Measurements from ENCODE around the gene HOXC4.

The HOXC4 gene

DNA sequence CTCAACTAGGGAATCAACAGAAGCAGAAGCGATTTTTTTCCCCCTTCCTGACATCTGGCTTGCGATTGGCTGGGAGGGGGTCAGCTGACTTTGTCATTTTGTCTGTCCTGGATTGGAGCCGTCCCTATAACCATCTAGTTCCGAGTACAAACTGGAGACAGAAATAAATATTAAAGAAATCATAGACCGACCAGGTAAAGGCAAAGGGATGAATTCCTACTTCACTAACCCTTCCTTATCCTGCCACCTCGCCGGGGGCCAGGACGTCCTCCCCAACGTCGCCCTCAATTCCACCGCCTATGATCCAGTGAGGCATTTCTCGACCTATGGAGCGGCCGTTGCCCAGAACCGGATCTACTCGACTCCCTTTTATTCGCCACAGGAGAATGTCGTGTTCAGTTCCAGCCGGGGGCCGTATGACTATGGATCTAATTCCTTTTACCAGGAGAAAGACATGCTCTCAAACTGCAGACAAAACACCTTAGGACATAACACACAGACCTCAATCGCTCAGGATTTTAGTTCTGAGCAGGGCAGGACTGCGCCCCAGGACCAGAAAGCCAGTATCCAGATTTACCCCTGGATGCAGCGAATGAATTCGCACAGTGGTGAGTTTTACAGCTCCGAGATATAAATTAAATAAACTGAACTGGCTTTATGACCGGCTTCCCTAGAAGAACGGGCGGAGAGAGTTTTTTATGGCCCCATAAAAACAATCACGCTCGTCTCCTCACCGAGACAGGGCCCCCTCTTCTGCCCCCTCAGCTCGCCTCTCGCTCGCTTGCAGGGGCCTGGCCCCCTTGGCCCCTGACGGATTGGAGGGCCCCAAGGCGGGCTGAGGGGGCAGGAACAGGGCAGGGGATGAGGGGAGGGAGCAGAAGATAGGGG, 25.1 kb upstream of the HOXC4 start, which contains the start of gene HOXC6:
Gene HOXC6 (plus strand): TSS at position 127 of the 888 bp plus-strand sequence. CDS start 82 bp downstream, at position 209.
- no peak for DNase-seq (ENCODE audit: low spot score)
- no peak for FAIRE-seq

DNA sequence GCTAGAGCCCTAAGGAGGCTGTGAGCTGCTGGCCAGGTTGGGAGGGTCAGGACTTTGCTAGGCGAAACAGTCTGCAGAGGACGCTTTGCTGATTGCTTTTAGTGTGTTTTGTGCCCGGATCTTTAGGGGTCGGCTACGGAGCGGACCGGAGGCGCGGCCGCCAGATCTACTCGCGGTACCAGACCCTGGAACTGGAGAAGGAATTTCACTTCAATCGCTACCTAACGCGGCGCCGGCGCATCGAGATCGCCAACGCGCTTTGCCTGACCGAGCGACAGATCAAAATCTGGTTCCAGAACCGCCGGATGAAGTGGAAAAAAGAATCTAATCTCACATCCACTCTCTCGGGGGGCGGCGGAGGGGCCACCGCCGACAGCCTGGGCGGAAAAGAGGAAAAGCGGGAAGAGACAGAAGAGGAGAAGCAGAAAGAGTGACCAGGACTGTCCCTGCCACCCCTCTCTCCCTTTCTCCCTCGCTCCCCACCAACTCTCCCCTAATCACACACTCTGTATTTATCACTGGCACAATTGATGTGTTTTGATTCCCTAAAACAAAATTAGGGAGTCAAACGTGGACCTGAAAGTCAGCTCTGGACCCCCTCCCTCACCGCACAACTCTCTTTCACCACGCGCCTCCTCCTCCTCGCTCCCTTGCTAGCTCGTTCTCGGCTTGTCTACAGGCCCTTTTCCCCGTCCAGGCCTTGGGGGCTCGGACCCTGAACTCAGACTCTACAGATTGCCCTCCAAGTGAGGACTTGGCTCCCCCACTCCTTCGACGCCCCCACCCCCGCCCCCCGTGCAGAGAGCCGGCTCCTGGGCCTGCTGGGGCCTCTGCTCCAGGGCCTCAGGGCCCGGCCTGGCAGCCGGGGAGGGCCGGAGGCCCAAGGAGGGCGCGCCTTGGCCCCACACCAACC, 23.9 kb upstream of the HOXC4 start:
- no peak for DNase-seq (ENCODE audit: low spot score)
- FAIRE-seq: no peak

DNA sequence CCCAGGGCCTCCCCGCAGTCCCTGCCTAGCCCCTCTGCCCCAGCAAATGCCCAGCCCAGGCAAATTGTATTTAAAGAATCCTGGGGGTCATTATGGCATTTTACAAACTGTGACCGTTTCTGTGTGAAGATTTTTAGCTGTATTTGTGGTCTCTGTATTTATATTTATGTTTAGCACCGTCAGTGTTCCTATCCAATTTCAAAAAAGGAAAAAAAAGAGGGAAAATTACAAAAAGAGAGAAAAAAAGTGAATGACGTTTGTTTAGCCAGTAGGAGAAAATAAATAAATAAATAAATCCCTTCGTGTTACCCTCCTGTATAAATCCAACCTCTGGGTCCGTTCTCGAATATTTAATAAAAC, 23.2 kb upstream of the HOXC4 start:
- DNase-seq (ENCODE audit: low spot score) (no peak), FAIRE-seq (no peak)

DNA sequence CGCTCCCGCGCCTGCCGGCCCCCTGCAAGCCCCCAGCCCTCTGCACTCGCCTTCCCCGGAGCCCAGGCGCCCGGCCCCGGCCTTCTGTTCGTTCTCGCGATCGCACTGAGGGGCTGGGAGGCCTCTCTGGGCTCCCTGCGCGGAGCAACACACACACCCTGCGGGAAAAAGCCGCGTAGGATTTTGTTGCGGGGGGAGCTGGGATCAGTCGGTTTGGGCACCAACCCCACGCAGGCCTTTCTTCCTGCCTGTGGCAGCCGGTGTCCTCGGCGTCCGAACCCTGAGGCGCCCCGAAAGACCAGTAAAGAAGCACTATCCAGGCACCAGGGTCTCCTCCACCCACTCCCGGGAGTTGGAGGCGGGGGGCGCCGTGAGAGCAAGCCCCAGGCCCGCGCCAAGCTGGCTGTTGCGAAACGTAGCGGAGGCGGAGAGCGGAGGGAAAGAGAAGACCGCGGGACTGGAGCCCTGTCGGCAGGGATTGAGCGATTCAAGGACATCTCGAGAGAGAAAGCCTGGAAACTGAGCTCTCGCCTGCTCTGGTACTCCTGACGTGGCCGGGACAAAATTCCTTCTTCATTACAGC, 22.7 kb upstream of the HOXC4 start:
- no peak for DNase-seq (ENCODE audit: low spot score)
- FAIRE-seq: no peak

DNA sequence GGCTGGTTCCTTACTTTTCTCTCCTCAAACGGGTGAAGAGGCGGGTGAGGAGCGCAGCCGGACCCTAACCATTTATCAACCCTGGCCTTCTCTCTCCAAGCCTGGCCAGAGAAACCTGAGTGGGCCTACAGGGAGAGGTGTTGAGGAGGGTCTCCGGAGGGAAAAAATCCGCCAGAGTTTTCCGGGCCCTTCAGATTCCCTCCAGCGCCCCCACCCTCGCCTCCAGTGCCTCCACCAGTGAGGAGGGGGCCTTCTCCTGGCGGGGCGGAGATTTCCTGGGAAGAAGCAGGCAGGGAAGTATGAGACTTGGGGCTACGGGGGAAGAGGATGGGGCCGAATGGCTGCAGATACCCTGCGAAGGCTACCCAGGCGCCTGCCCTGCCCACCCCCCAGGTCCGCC, 22.2 kb upstream of the HOXC4 start:
- DNase-seq (ENCODE audit: low spot score): no peak
- FAIRE-seq: no peak

DNA sequence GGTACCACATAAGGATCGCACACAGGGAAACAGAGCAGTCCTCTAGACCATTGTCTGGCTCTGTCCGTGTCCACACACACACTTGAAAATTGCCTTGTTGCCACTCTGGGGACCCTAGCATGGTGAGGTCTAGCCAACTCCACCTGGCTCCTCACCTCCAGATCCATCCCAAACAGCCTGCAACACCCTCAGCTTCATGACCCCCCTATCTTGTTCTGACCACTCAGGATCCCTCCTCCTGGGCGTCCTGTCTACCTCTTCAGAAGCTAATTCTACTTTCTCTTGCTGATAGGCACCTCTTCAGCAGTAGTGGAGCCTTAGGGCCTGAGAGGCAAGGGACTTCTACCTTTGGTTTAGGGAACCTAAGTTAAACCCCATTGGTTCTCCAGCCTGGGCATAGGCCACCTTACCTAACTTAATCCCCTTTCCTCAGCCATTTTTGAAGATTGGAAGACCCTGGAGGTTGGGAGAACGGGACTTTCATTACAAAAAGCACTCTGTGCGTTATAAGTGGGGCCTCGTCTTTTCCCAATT, 21.5 kb upstream of the HOXC4 start:
- FAIRE-seq: no peak
- DNase-seq (ENCODE audit: low spot score): no peak

DNA sequence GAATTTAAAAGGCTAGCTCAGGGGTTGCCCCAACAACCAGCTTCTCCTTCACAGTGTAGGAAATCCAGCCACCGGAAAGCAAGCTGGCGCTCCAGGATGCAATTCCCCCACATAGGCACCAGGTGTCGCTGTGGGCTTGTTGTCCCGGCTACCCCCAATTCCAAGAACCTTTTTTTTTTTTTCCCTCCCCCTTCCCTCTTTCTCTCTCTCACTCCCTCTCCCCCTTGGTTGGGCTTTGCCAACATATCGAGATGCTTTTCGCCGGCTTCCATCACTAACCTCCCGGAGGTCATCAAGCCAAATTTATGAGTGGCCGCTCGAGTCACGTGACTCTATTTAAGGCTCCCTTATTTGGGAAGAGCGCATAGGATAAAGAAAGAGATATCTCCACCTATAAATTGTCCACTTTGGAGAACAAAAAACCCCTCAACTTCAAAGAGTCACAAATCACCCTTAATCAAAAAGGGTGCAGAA, 21.0 kb upstream of the HOXC4 start, which contains the start of gene HOXC5:
Gene HOXC5 (plus strand): TSS at position 424 of the 474 bp plus-strand sequence. CDS start 73 bp downstream, outside the sequence.
- DNase-seq (ENCODE audit: low spot score) (peak; percentile 85), FAIRE-seq (no peak)

DNA sequence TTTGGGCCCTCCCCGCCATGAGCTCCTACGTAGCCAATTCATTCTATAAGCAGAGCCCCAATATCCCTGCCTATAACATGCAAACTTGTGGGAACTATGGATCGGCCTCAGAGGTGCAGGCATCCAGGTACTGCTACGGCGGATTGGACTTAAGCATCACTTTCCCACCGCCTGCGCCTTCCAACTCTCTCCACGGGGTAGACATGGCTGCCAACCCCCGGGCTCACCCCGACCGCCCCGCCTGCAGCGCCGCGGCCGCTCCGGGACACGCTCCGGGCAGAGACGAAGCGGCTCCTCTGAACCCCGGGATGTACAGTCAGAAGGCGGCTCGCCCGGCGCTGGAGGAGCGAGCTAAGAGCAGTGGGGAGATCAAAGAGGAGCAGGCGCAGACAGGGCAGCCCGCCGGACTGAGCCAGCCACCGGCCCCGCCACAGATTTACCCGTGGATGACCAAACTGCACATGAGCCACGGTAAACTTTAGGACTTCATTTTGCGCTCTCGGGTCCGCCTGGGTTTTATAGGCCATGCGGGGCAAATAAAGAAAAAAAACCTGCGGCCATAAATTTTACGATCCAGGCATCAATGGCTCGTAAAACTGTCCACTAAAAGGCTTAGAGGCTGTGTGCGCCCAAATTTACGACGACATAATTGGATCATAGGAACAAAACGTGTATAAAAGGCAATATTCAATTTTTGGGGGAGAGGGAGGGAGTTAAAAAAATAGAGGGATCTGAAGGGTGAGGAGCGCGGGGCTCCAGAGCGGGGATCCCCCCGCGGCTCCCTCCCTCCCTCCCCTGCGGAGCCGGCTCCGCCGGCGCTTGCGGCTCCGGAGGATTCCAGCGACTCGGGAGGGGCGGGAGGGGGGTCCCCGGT, 20.3 kb upstream of the HOXC4 start:
- DNase-seq (ENCODE audit: low spot score): no peak
- FAIRE-seq: no peak

DNA sequence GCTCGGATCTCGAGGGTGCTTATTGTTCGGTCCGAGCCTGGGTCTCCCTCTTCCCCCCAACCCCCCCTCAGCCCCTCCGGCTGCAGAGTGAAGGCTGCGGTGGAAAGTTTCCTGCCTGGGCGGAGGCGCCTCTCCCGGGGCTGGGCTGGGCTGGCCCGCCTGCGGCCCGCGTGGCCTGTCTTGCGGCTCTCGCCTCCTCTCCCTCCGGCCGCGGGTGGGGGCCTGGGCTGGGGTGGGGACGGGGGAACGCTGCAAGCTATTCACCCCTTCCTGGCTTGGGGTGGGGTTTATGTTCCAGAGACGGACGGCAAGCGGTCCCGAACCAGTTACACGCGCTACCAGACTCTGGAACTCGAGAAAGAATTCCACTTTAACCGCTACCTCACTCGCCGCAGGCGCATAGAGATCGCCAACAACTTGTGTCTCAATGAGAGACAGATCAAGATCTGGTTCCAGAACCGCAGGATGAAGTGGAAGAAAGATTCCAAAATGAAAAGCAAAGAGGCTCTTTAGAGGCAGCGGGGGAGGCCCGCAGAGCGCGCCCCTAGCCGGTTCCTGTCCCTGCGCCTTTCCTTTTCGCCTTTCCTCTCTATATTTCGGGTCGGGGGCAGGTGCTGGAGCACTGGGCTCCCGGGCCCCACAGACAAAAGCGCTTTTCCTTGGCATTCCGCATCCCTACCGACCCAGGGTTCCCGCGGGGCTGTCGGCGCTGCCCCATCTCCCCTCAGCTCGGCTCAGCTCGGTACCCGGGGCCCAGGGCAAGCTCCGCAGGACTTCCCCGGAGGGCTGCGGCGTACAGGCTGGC, 19.5 kb upstream of the HOXC4 start:
- DNase-seq (ENCODE audit: low spot score): no peak

DNA sequence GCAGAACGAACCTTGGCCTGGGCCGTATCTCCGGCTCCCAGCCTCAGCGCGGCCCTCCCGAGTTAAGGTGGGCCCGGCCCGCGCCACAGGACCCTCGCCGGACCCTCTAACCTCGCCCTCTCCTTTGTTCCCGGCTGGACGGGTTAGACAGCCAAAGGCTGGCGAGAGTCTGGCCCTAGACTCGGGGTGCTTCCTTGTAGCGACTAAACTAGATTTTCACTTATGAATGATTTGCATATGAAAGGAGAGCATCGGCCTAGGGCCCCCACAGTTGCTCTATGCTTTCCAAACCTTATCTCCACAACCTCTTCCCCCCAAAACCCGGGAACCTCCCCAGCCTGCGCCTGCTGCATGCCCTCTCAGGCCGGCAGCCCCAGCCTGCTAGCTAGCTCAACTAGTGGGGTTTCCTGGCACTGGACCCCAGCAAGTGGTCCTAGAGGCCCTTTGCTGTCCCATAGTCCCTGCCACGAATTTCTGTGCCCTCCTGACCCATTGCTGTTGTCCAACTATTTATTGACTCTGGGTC, 18.8 kb upstream of the HOXC4 start:
- FAIRE-seq: no peak
- DNase-seq (ENCODE audit: low spot score): no peak

More for the DNA sequence above, 19.5 kb upstream of the HOXC4 start:
- FAIRE-seq: no peak

DNA sequence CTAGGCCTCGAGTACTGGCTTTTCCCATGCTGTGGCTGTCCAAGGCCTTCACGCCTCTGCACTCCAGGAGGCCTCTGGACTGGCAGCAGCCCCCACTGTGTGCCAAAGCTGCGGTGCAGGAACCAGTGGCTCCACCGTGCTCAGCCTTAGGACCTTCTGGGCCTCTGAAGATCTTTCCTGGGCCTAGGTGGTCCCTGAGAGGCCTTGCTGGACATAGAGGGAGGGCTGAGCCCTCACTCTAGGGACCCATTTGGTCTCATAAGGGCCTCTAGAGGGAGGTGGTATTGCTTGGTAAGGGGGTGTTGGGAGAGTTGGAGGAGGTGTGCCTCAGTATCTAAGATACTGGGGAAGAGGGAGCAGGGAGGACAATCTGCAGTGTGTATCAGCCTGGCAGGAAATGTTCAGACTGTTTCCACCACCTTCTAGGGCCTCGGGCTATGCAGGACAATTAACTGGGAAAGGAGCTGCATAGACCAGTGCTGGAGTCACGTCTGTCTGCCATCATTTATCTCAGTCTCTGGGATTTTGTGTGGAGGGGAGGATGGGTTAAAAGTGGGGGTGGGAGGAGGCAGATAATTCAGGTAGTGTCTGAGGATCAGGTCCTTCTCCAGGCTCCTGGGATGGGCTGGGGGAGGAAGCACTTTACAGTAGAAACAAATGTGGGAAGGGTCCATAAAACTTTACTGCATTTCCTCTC, 17.9 kb upstream of the HOXC4 start:
- DNase-seq (ENCODE audit: low spot score) (no peak), FAIRE-seq (no peak)

DNA sequence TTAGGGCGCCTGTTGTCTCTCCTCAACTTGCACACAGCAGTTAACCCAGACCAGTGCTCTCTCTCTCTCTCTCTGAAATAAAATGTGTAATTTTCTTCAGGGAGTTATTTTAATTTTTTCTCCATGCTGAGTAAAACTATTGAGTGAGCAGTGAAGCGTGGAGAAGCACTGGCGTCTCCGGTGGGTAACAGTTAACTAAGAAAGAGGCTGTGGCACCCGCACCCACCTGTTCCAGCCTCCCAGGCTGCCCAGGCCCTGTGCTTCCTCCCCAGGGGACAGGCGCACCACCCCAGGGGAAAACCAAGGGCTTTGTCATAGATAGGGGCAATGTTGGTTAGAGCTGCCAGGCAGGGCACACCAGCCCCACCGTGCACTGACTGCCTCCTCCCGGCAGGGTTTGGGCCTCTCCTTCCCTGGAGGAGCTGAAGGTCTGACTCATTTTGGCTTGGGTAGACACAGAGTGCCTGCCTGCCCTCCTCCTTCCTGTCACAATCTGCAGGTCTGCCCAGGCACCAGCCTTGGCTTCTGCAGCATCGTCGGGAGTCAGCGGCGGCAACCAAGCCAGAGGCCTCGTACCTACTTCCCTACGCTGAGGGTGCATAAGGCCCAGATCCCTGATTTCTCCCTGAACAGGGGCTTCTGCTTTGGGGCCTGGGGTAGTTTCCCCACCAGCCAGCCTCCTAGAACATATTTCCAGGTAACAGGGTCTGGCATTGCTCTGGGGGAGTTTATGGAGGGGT, 16.8 kb upstream of the HOXC4 start:
- FAIRE-seq: no peak
- DNase-seq (ENCODE audit: low spot score): peak; percentile 62

DNA sequence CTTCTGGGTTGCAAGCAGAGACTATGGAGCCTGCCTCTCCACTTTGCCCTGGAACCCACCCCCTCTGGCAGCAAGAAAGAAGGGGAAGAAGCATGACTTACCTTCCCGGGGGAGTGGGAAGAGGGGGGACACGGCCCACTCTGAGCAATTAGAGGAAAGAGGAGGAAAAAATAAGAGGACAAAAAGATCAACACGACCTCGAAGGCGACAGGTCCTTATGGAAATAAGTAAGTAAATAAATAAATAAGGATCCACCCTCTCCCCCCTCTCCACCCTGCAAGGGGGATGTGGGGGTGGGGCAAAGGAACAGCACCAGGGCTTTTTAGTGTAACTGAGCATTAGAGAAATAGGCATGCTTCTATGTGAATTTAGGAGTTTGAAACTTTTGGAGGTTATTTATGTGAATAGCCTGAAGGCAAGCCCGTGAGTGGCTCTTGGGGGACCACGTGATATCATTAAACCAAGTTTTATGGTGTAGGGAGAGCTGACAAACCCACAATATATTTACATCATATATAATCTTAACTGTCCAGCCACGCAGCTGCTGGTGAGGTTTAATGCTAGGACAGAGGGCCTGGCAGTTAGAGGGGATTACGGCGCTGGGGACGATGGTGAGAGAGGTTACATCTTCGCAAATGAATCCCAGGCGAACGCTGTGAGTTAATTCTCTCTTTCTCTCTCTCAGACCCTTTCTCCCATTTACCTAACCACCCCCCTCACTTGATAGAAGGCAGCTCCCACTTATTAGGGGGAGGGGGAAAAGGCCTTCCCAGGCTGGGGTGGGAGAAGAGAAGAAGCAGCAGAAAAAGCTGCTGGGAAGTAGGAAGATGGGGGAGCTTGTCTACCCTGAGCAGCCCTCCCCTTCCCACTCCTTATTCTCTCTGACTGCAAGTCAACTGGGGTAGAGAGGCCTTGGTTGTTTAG, 16.0 kb upstream of the HOXC4 start:
- FAIRE-seq (no peak), DNase-seq (ENCODE audit: low spot score) (no peak)

DNA sequence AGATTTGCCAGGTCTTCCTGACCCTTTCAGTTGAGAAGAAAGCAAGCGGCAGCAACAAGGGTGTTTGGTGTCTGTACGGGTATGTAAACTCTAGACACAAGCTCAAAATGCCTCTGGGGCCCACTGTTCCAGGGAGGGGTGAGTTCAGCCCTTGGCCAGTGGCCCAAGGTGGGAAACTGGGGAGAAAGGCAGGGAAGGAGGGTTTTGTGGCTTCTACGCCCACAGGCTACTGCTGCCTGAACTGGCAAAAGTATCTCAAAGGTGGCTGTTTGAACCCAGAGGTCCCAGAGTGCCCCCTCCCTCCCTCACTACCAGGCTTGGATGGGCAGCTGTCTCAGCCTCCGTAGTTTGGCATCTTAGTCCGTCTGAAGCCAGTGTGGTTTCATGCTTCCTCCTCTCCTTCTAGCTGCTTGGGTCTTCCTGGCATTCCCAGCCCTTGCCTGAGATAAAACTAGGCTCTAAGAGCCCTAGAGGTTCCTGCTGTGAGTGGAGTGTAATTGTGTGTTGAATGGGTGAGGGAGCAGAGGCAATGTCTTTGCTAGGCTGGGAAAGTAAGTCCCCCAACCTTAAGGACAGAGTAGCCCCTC, 15.3 kb upstream of the HOXC4 start:
- no peak for FAIRE-seq
- DNase-seq (ENCODE audit: low spot score): no peak

DNA sequence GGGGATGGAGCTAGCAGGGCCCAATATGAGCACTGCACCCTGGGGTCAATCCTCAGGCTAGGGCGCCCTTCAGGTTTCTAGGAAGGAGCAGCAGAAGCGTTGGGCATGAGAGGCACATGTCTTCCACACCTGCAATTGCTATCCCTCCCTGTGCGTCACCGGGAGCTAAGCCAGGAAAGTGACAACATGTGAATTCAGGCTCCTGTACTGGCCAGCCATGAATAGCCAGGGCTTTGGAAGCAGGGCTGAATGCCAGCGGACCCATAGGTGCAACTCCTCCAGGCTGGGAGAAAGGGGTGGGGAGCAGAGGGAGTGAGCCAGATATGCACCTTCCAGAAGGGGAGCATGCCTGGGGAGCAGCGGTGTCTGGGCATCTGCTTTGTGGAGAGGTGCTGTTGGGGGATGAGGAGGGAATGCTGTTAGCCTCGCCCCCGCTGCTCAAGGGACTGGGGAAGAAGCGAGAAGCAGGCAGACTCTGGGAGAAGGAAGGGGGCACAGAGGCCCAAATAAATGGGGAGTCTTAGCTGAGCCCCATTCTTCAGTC, 14.7 kb upstream of the HOXC4 start:
- FAIRE-seq (no peak), DNase-seq (ENCODE audit: low spot score) (no peak)

Measured in urothelium cell line (cell line).